Measurements from ENCODE around the gene DFFB.
A peak's percentile ranks its signal among the peaks of the same experiment; 100 is the strongest.

DFFB gene

DNA sequence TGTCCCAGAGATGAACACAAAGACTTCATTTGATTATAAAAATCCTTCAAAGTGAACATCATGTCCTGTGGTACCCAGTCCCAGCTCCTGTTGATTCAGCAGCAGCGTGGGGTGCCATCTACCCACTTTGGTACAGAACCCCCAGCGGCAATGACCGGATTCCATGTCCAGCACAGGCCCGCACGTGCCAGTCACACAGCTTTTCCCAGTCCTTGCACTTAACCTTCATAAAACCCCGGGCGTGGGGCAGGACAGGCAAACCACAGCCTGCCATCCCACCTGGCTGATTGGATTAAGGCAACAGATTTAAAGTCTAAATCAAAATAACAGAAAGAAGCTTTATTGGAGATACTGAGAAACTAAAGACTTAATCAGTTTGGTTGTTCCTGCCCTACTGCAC, 15.8 kb upstream of the DFFB start:
- DNase-seq (no peak), ATAC-seq (replicated peaks) (no peak)
- no peaks in the 10 kb centered on the region for H3K9me3 Mint-ChIP-seq
- H3K4me1 Mint-ChIP-seq (ENCODE audit: low read depth in 2 of 2): no peaks in the 10 kb centered on the region
- no peaks in the 10 kb centered on the region for H3K27me3 Mint-ChIP-seq
- H3K36me3 Mint-ChIP-seq (ENCODE audit: insufficient read depth): peaks cover 51% of the 10 kb centered on the region
- no peak overlapping the region for H3K27ac Mint-ChIP-seq
- H3K4me3 Mint-ChIP-seq: no peak overlapping the region

DNA sequence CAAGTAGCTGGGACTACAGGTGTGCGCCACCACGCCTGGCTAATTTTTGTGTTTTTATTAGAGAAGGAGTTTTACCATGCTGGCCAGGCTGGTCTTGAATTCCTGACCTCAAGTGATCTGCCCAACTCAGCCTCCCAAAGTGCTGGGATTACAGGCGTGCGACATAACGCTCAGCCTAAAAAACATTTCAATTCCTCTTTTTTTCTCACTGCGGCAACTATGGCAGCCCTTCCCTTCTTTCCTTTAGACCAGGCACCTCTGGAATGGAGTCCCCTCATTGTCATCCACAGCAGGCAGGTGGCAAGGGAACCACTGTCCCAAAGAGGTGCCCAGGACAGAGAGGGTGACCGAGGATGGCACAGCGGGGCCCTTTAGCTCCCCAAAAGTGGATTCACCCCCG, 14.4 kb upstream of the DFFB start:
- Mint-ChIP-seq H3K27ac (no peak overlapping the region), H3K9me3 (no peaks in the 10 kb centered on the region), H3K27me3 (no peaks in the 10 kb centered on the region), H3K4me1 (ENCODE audit: low read depth in 2 of 2) (no peaks in the 10 kb centered on the region), H3K4me3 (no peak overlapping the region), H3K36me3 (ENCODE audit: insufficient read depth) (peaks cover 58% of the 10 kb centered on the region)
- DNase-seq (no peak), ATAC-seq (replicated peaks) (no peak)

DNA sequence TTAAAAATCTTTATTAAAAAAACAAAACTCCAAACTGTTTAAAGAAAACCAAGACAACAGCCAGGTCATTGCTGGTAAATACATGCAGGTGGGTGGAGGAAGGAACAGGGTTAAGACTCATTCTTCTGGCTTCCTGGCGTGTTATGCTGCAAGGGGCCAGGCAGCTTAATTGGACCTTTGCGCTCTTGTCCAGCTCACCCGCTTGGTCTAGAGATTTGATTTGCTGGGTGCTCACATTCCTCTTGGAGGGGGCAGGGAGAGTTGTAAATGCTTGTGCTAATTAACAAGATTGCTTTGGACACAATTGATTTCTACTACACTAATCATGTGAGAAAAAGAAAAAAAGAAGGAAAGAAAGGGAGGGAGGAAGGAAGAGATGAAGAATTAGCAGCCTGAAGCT, 10.7 kb upstream of the DFFB start:
- ATAC-seq (replicated peaks) (no peak), DNase-seq (no peak)
- Mint-ChIP-seq H3K27me3 (no peaks in the 10 kb centered on the region), H3K4me1 (ENCODE audit: low read depth in 2 of 2) (no peaks in the 10 kb centered on the region), H3K27ac (no peak overlapping the region), H3K4me3 (no peak overlapping the region), H3K36me3 (ENCODE audit: insufficient read depth) (peaks cover 68% of the 10 kb centered on the region), H3K9me3 (no peaks in the 10 kb centered on the region)

DNA sequence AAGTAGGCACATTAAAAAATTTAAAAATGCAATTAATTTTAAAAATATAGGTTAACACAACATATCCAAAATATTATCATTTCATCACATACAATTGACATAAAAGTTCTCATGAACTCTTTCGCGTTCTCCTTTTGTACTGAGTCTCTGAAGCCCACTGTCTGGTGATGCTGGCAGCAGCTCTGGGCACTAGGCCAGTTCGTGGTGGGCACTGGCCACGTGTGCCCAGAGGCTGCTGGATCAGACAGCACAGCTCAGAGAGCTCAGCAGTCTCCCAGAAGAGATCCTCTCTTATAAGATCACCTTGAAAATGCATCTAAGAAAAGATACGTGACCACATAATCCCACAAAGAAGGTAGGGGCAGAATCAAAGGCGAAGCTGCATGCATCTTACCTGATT, 10.2 kb upstream of the DFFB start:
- ATAC-seq (replicated peaks) (no peak), DNase-seq (no peak)
- Mint-ChIP-seq H3K4me1 (ENCODE audit: low read depth in 2 of 2) (no peaks in the 10 kb centered on the region), H3K4me3 (no peak overlapping the region), H3K9me3 (no peaks in the 10 kb centered on the region), H3K36me3 (ENCODE audit: insufficient read depth) (peaks cover 64% of the 10 kb centered on the region), H3K27ac (no peak overlapping the region), H3K27me3 (no peaks in the 10 kb centered on the region)

DNA sequence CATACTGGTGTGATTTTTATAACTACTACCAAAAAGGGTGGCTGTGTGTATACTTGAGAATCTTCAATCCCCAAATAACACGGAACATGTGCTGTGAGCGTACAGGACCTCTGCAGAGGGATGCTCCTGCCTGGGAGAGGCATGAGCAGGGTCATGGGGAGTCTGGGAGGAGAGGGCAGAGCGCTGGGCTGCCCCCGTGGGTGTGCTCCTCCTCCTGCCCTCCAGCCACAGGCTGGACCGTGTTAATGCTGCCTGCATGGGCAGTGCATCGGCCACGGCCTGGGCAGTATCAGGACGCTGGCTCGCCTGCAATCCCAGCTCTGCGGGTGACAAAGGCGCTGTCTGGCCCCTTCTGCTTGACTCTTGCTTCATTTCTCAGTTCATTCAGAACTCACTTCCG, 6.4 kb upstream of the DFFB start:
- Mint-ChIP-seq H3K27ac (no peak overlapping the region), H3K4me3 (no peak overlapping the region), H3K9me3 (no peaks in the 10 kb centered on the region), H3K36me3 (ENCODE audit: insufficient read depth) (peaks cover 50% of the 10 kb centered on the region), H3K4me1 (ENCODE audit: low read depth in 2 of 2) (peaks cover 7 to 10% of the 10 kb centered on the region in 2 donors), H3K27me3 (no peaks in the 10 kb centered on the region)
- no peak for DNase-seq
- ATAC-seq (replicated peaks): no peak

DNA sequence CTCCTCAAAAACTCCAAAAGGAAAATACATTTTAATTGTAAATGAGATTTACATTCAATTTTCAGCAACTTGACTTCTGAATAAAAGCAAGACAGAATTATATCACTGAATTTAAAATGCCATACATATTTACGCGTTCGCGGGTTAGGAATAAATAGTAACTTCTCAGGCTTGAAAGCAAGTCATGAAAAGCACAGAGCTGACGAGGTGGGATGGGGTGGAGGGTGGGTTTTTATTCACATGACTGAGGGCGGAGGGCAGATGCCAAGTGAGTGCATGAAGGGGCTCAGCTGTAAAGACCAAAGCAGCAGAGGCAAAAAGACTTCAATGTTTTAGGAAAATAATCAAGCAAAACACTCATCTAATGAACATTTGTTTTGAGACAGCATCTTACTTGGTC, 6.0 kb upstream of the DFFB start:
- no peak for ATAC-seq (replicated peaks)
- Mint-ChIP-seq H3K27me3 (no peaks in the 10 kb centered on the region), H3K4me1 (ENCODE audit: low read depth in 2 of 2) (peaks cover 7 to 12% of the 10 kb centered on the region in 2 donors), H3K27ac (no peak overlapping the region), H3K9me3 (no peaks in the 10 kb centered on the region), H3K36me3 (ENCODE audit: insufficient read depth) (peaks cover 55% of the 10 kb centered on the region), H3K4me3 (no peak overlapping the region)
- no peak for DNase-seq

DNA sequence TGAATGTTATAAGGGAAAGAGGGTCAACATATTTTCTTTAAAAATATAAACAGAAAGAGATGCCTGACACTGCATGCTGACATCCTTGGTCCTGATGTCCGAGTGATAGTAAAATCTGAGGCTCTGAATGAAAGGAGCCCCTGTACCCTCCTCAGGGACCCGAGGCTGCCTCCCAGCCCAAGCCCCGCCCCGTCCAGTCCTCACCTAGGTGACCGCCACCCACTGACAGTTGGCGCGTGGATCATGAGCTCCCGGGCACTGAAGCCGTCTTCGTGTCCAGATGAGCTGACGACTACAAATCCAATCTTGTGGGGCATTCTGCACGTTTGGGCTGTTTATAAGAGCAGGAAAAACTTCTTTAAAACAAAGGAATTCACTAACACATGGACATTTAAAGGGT, 5.2 kb upstream of the DFFB start:
- Mint-ChIP-seq H3K36me3 (ENCODE audit: insufficient read depth) (peaks cover 51% of the 10 kb centered on the region), H3K27me3 (no peaks in the 10 kb centered on the region), H3K4me1 (ENCODE audit: low read depth in 2 of 2) (peaks cover 7 to 15% of the 10 kb centered on the region in 2 donors), H3K9me3 (no peaks in the 10 kb centered on the region), H3K4me3 (no peak overlapping the region), H3K27ac (no peak overlapping the region)
- ATAC-seq (replicated peaks): no peak
- no peak for DNase-seq

DNA sequence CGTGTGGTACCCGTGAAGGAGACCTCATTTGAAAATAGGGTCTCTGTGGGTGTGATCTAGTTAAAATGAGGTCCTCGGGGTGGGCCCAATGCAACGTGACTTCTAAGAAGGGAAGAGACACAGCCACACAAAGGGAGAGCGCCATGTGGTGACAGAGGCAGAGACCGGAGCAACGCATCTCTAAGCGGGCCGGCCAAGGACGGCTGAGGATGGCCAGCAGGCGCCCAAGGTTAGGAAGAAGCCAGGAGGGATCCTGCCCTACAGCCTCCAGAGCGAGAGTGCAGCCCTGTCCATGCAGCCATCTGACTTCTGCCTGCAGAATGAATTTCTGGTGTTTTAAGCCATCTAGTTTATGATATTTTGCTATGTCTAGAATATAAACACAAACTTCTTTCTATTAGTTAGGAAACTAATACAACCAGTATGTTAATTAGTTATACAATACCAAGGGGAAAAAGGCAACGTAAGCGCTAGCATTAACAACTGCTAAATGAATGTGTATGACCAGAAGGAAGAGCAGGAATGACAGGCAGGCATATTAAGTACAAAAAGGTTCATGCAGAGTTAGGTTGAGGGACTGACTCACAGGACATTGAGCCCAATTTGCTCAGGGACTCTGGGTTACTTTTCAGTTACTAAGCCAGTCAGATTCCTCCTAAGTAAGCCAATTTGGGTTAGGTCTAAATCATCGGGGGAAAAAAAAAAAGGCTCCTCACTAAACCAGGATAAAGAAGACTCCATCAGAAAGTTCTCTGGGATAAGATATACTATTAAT, 4.4 kb upstream of the DFFB start:
- no peaks in the 10 kb centered on the region for H3K9me3 Mint-ChIP-seq
- ATAC-seq (replicated peaks) (no peak), DNase-seq (no peak)
- no peaks in the 10 kb centered on the region for H3K27me3 Mint-ChIP-seq
- no peak overlapping the region for H3K27ac Mint-ChIP-seq
- H3K4me1 Mint-ChIP-seq (ENCODE audit: low read depth in 2 of 2): peaks cover 12 to 19% of the 10 kb centered on the region in 2 donors
- no peak overlapping the region for H3K4me3 Mint-ChIP-seq
- H3K36me3 Mint-ChIP-seq (ENCODE audit: insufficient read depth): peaks cover 49% of the 10 kb centered on the region

DNA sequence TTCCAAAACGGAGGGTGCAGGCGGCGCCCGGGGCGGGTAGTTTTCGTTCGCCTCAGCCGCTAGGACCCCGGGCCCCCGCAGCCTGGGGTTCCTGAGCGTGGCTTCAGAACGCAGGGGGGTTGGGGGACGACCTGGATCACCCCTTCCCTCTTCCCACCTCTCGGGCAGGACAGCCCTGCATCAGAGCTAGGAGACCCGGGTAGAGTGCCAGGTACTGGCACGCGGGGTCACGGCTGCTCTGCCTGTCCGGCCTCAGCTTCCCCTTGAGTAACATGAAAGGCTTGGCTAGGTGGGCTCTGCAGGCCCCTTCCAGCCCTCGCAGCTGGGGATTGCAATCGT, 484 bp downstream of the DFFB start:
- peak overlapping the region; percentile 96 for H3K27ac Mint-ChIP-seq
- H3K4me1 Mint-ChIP-seq (ENCODE audit: low read depth in 2 of 2): peaks cover 19 to 22% of the 10 kb centered on the region in 2 donors

DNA sequence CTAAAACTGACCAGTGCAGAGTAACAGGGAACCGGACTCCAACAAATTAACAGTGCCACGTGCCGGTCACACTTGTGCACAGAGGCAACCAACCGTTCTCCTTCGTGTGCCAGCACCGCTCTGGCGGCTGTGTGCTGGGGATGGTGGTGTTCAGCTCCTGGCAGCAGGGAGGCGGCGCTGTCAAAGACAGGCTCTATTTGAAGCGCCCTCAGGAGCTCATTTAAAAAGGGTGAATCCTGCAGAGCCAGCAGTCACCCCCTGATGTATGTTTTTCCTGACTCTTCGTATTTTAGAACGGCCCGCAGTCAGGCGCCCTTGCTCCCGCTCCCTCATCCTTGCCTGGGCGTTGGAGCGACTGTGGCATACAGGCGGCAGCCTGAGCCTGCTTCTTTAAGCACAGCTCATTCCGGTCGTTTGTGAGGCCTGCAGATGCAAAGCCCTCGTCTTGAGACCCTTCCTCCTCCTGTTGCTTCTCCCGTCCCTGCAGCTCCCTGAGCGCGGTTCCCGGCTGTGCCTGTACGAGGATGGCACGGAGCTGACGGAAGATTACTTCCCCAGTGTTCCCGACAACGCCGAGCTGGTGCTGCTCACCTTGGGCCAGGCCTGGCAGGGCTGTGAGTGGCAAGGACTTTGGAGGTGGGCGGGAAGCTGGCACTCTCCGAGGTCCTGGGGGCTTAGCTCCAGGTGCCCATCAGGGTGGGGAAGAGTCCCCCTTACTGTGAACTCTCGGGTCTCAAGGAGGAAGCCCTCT, 1.1 kb downstream of the DFFB start:
- Mint-ChIP-seq H3K4me3 (peak overlapping the region; percentile 99), H3K27ac (no peak overlapping the region), H3K9me3 (no peaks in the 10 kb centered on the region), H3K4me1 (ENCODE audit: low read depth in 2 of 2) (peaks cover 17 to 22% of the 10 kb centered on the region in 2 donors), H3K36me3 (ENCODE audit: insufficient read depth) (peaks cover 20% of the 10 kb centered on the region), H3K27me3 (no peaks in the 10 kb centered on the region)
- DNase-seq: no peak
- no peak for ATAC-seq (replicated peaks)

More for the DNA sequence above, 484 bp downstream of the DFFB start:
- no peak for ATAC-seq (replicated peaks)
- H3K27me3 Mint-ChIP-seq: no peaks in the 10 kb centered on the region
- peaks cover 22% of the 10 kb centered on the region for H3K36me3 Mint-ChIP-seq (ENCODE audit: insufficient read depth)
- peak overlapping the region; percentile 99 for H3K4me3 Mint-ChIP-seq
- H3K9me3 Mint-ChIP-seq: no peaks in the 10 kb centered on the region
- no peak for DNase-seq

DNA sequence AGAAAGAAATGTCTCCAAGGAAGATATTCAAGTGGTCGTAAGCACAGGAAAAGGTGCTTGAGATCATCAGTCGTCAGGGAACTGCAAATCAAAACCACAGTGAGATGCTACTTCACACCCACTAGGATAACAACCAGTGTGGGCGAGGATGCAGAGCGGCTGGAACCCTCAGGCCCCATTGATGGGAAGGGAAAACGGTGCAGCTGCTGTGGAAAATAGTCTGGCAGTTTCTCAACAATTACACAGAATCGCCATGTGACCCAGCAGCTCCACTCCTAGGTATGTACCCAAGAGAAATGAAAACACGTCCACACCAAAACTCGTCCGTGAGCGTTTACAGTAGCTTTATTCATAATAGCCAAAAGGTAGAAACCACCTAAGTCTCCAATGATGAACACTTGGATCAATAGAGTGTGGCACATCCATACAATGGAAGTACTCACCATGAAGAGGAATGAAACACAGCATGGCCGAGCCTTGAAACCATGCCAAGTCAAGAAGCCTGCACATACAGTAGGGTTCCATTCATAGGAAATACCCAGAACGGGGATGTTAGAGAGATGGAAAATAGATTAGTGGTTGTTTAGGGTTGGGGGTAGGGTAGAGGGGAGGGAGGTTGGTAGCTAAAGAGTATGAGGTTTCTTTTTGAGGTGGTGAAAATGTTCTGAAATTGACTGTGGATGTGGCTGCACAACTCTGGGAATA, 6.1 kb downstream of the DFFB start:
- no peak overlapping the region for H3K4me3 Mint-ChIP-seq
- no peaks in the 10 kb centered on the region for H3K27me3 Mint-ChIP-seq
- DNase-seq: no peak
- H3K9me3 Mint-ChIP-seq: no peaks in the 10 kb centered on the region
- peaks cover 19% of the 10 kb centered on the region for H3K36me3 Mint-ChIP-seq (ENCODE audit: insufficient read depth)
- no peak for ATAC-seq (replicated peaks)
- no peak overlapping the region for H3K27ac Mint-ChIP-seq
- H3K4me1 Mint-ChIP-seq (ENCODE audit: low read depth in 2 of 2): peaks cover 6 to 10% of the 10 kb centered on the region in 2 donors

DNA sequence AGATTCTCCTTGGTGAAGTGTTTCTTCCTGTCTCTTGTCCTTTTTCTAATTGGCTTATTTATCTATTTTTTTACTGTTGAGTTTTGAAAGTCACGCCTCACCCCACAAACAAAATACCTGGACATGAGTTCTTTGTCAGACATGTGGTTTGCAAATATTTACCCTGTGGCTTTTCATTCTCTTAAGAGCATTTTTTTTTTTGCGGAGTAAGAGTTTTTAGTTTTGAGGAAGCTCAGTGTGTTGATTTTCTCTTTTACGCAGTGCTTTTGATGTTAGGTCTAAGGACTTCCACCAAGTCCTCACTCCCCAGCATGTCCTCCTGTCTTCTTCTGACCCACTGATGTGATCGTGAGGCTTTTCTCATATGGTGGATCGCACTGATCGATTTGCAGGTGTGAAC, 7.6 kb downstream of the DFFB start:
- Mint-ChIP-seq H3K36me3 (ENCODE audit: insufficient read depth) (peaks cover 17% of the 10 kb centered on the region), H3K27me3 (no peaks in the 10 kb centered on the region), H3K9me3 (no peaks in the 10 kb centered on the region), H3K4me3 (no peak overlapping the region), H3K27ac (no peak overlapping the region), H3K4me1 (ENCODE audit: low read depth in 2 of 2) (peaks cover 5 to 6% of the 10 kb centered on the region in 2 donors)
- DNase-seq (no peak), ATAC-seq (replicated peaks) (no peak)

DNA sequence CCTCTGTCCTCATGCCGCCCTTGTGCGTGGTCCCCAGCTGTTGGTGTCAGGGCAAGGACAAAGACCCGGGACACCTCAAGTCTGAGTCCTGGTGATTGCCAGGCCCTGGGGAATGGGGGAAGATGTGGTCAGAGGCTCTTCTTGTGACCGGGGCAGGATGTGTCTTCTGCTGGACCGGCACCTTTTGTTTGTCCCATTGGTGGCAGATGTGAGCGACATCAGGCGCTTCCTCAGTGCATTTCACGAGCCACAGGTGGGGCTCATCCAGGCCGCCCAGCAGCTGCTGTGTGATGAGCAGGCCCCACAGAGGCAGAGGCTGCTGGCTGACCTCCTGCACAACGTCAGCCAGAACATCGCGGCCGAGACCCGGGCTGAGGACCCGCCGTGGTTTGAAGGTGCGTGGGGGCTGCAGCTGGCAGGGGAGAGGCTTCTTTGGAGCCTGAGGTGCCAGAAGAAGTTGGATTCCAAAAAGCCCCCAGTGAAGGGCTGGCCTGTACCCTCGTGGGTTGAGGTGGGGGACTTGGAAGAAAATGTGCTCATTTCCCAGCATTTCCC, 8.4 kb downstream of the DFFB start:
- Mint-ChIP-seq H3K36me3 (ENCODE audit: insufficient read depth) (peaks cover 22% of the 10 kb centered on the region), H3K27ac (no peak overlapping the region), H3K4me3 (no peak overlapping the region), H3K27me3 (no peaks in the 10 kb centered on the region), H3K4me1 (ENCODE audit: low read depth in 2 of 2) (peaks cover 5 to 6% of the 10 kb centered on the region in 2 donors), H3K9me3 (no peaks in the 10 kb centered on the region)
- DNase-seq: no peak
- no peak for ATAC-seq (replicated peaks)

All from effector memory CD8-positive, alpha-beta T cell (primary cell).